Psoas muscle (tissue), 8 donors: ENCODE results near the gene XAB2. TPM values are rescaled to one million over a fixed set of nuclear protein-coding genes. Genes with fewer than 3 reads are reported as not detected.

Experiments used
- ATAC-seq, 4 donors: fragments of 200-7000 bp; cut with Tn5 transposase; one replicate each; pipeline ENCODE4 v1.9.1; 2020; ENCODE audit warnings: moderate library complexity in 3 of 4, mild to moderate bottlenecking in 2 of 4
- DNase-seq, 2 donors: peaks; one replicate each; pipeline ENCODE4 v3.0.0-alpha.2; 2020
- H3K27ac ChIP-seq: fragments of 200-600 bp; one replicate; pipeline ENCODE4 v1.8.0; 2022
- H3K27me3 ChIP-seq, 3 donors: fragments of 200-600 bp in 1 of 3; one replicate each; pipeline versions ENCODE4 v1.6.1 to v1.8.0; 2013 to 2022; ENCODE audit warnings: low read length in 2 of 3, mild to moderate bottlenecking in 2 of 3, moderate library complexity in 1 of 3; ENCODE audit not compliant: insufficient read depth in 3 of 3
- H3K36me3 ChIP-seq, 2 donors: fragments of 200-600 bp in 1 of 2; one replicate each; pipeline versions ENCODE4 v1.6.1 to v1.8.0; 2013 to 2022; ENCODE audit warnings: low read depth in 1 of 2, mild to moderate bottlenecking in 1 of 2, moderate library complexity in 1 of 2; ENCODE audit not compliant: insufficient read depth in 1 of 2
- H3K4me1 ChIP-seq: fragments of 200-600 bp; one replicate; pipeline ENCODE4 v1.8.0; 2022
- H3K4me3 ChIP-seq: fragments of 200-600 bp; one replicate; pipeline ENCODE4 v1.8.0; 2022; ENCODE audit warnings: mild to moderate bottlenecking
- H3K9me3 ChIP-seq: fragments of 200-600 bp; one replicate; pipeline ENCODE4 v1.8.0; 2022
- WGBS, 3 donors: extraction: QIAGEN DNeasy Blood & Tissue Kit; methylation state at CpG; one replicate each; pipeline versions ENCODE4 v1.1.6 to v1.1.7; 2013; 5-methylcytosine and 5-hydroxymethylcytosine counted together
- intact Hi-C, 2 donors: fragments of 100-400 bp; cut with DNase I; formaldehyde crosslinking; loops; one replicate each; pipeline versions ENCODE4 v1.11.0 to v1.14.2; 2022
- polyA plus RNA-seq, 3 donors: library from polyadenylated mRNA; stranded (reverse); fragments of 200-250 nt; gene quantifications; one replicate each; pipeline ENCODE4 v1.2.3, GENCODE V29; 2013
- total RNA-seq, 4 donors: library from RNA; stranded (reverse); fragmentation: NEBNext Ultra II Directional in 2 of 4; extraction: Animal tissue kit (Norgen Biotek cat#: 25700) in 2 of 4; gene quantifications; one replicate each; pipeline versions ENCODE4 v1.2.1 to v1.2.4, GENCODE V29; 2021 to 2023
- TF ChIP-seq, protein P1 (sequence below): fragments of 200-600 bp; IDR thresholded peaks from one replicate; pipeline ENCODE4 v1.8.0; 2022; ENCODE audit warnings: antibody characterized with exemption
- donor health status: healthy with polysubstance abuse.
- donor health status: DM: no; HTN: no; CAD: no; lungs with moderate emphysema.
- donor health status: Bipolar disorder and iron deficiency.
- donor health status: healthy.
- donor health status: DM: yes; HTN: yes; CAD: no.
- donor health status: DM: no; HTN: no; CAD: no.
- donor health status: DM: no; HTN: no; CAD: no.
- donor health status: DM: yes; HTN: yes; CAD: no.

The XAB2 gene
- total and polyA plus RNA-seq, 7 donors = 19.2 to 36.3 (median 24.1) TPM

DNA sequence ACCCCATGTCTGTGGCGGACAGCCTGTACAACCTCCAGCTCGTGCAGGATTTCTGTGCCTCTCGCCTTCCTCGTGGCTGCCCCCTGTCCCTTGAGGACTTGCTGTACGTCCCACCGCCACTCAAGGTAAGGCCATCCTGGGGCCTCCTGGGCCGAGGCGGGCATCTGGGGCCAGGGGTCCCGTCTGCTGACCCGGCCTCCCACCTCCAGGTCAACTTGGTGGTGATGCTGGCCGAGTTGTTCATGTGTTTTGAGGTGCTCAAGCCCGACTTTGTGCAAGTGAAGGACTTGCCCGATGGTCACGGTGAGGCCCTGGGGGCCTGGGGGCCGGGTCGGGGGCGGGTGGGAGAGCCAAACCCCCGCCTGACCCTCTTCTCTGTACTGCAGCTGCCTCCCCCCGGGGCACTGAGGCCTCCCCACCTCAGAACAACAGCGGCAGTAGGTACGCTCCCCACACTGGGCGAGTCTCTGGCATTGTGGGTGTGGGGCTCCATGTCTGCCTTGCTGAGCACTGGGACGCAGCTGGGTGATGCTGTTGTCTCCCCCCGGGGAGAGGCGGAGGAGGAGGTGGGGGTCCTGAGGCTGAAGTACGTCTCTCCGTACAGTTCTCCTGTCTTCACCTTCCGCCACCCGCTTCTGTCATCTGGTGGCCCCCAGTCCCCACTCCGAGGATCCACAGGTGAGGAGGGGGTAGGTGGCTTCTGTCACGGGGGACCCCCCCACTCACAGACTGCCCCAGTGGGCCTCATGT lies 18.7 kb downstream of the XAB2 start:
- no peaks in the 10 kb centered on the region for H3K36me3 ChIP-seq
- ATAC-seq (no peak), DNase-seq (no peak)
- H3K9me3 ChIP-seq = no peaks in the 10 kb centered on the region
- no peak overlapping the region for H3K27ac ChIP-seq
- H3K27me3 ChIP-seq = peaks cover 0 to 5% (median 2%) of the 10 kb centered on the region in 3 donors
- no peaks in the 10 kb centered on the region for H3K4me1 ChIP-seq
- WGBS, 3 donors = 72 to 77% (median 77%) methylated on average over 31 of the region's 31 CpGs
- TF ChIP-seq, protein P1, sequence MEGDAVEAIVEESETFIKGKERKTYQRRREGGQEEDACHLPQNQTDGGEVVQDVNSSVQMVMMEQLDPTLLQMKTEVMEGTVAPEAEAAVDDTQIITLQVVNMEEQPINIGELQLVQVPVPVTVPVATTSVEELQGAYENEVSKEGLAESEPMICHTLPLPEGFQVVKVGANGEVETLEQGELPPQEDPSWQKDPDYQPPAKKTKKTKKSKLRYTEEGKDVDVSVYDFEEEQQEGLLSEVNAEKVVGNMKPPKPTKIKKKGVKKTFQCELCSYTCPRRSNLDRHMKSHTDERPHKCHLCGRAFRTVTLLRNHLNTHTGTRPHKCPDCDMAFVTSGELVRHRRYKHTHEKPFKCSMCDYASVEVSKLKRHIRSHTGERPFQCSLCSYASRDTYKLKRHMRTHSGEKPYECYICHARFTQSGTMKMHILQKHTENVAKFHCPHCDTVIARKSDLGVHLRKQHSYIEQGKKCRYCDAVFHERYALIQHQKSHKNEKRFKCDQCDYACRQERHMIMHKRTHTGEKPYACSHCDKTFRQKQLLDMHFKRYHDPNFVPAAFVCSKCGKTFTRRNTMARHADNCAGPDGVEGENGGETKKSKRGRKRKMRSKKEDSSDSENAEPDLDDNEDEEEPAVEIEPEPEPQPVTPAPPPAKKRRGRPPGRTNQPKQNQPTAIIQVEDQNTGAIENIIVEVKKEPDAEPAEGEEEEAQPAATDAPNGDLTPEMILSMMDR = no peak
- no peak overlapping the region for H3K4me3 ChIP-seq
- intact Hi-C loops = no loop called here

DNA sequence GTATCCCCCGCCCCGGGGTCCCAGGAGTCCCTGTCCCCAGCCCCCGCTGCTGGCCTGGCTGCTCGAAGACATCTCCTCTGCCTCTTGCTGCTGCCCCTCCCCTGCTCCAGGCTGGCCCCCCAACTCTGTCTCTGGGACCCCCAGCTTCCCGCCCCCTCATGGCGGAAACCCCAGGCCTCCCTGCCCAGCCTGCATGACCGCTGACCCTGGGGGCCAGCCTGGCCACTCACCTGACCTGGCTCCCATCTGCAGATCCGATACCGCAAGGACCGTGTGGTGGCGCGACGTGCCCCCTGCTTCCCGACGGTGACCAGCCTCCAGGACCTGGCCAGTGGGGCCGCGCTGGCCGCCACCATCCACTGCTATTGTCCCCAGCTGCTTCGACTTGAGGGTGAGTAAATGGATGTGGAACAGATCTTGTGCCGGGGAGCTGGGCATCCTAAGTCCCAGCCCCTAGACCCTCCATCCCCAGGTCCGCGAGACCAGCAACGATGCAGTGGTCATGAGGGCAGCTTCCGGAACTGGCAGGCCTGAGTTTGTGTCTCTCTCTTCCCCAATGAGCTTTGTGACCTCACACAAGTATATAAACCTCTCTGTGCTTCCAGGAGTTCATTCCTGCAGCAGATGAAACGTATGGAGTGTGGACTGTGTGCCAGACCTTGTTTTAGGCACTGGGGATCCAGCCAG lies 21.3 kb downstream of the XAB2 start:
- no peak overlapping the region for H3K27ac ChIP-seq
- intact Hi-C loops = no loop called here
- peaks cover 0 to 6% (median 2%) of the 10 kb centered on the region in 3 donors for H3K27me3 ChIP-seq
- H3K36me3 ChIP-seq = no peaks in the 10 kb centered on the region
- H3K9me3 ChIP-seq = no peaks in the 10 kb centered on the region
- 81 to 83% (median 82%) methylated on average over 23 to 25 of the region's 25 CpGs for WGBS, 3 donors
- ATAC-seq = no peak
- H3K4me3 ChIP-seq = no peak overlapping the region
- TF ChIP-seq, protein P1 = no peak
- no peak for DNase-seq
- no peaks in the 10 kb centered on the region for H3K4me1 ChIP-seq

DNA sequence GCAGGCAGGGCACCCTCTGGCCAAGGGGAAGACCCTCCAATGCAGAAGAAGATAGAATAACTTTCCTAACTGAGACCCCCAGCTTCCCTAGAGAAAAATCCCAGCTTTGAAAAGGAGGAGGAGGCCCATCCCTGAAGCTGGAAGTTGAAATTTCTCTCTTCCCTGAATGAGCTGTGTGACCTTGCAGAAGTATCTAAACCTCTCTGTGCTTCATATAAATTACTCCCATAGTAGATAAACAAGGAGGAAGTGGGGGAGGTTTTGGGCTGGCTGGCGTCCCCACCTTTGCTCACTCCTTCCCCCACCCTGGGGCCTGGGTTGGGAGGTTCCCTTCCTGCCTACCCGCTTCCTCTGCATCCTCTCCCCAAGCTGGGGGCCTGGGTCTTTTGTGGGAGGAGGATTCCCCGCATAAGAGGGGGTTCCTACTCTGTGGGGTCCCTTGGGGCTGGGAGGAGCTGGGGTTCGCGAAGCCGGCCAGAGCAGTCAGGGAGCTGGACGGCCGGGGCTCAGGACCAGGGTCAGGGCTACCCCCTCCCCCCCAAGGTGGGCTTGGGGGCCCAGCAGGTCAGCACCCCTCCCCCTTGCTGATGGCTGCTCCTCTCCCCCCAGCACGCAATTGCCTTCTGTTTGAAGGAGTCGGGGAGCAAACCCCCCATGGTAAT lies 22.0 kb downstream of the XAB2 start:
- Histone ChIP-seq H3K9me3 (no peaks in the 10 kb centered on the region), H3K4me3 (no peak overlapping the region), H3K27me3 (peaks cover 0 to 10% (median 2%) of the 10 kb centered on the region in 3 donors), H3K27ac (no peak overlapping the region), H3K4me1 (no peaks in the 10 kb centered on the region), H3K36me3 (no peaks in the 10 kb centered on the region)
- ATAC-seq = no peak
- WGBS, 3 donors = 76 to 79% (median 77%) methylated on average over 9 to 10 of the region's 10 CpGs
- intact Hi-C loops = no loop called here
- TF ChIP-seq, protein P1 = no peak
- DNase-seq = no peak

DNA sequence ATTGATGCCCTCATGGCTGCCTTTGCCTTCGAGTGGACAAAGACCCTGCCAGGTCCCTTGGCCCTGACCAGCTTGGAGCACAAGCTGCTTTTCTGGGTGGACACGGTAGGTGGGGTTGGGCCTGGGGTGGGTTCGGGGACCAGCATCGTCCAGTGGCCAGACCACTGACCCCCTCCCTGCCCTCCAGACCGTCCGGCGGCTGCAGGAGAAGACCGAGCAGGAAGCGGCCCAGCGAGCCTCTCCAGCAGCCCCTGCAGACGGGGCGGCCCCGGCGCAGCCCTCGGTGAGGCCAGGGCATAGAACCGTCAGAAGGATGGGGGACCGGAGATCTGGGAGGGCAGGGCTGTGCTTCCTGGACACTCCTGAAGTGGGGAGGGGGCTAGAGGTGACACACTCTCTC lies 23.1 kb downstream of the XAB2 start:
- DNase-seq = no peak
- H3K27me3 ChIP-seq = peaks cover 0 to 15% (median 2%) of the 10 kb centered on the region in 3 donors
- intact Hi-C loops = no loop called here
- H3K36me3 ChIP-seq = no peaks in the 10 kb centered on the region
- TF ChIP-seq, protein P1 = no peak
- no peaks in the 10 kb centered on the region for H3K4me1 ChIP-seq
- 74 to 80% (median 75%) methylated on average over 15 to 17 of the region's 17 CpGs for WGBS, 3 donors
- H3K4me3 ChIP-seq = no peak overlapping the region
- ATAC-seq = no peak
- H3K27ac ChIP-seq = no peak overlapping the region
- no peaks in the 10 kb centered on the region for H3K9me3 ChIP-seq
